ENCODE measurements around the gene TMPRSS13.
"Not testable (repeated sequence)": the region's sequence is repeated elsewhere in the genome, so short reads cannot be mapped to it uniquely, and the experiment has no call there.

GRCh38 chr11:117978291-117978910 is 49.2 kb upstream of the TMPRSS13 start:
- not testable (repeated sequence) for TF ChIP-seq ELF4 (IDR thresholded peaks at IDR 0.05); FOXA1 (IDR thresholded peaks at IDR 0.05); NFRKB (IDR thresholded peaks at IDR 0.05); FOXM1 (IDR thresholded peaks at IDR 0.05; ENCODE audit: borderline replicate concordance); TARDBP (IDR thresholded peaks at IDR 0.05); BHLHE40 (IDR thresholded peaks at IDR 0.05; ENCODE audit: borderline replicate concordance); ZNF384 (IDR thresholded peaks at IDR 0.05); SUZ12 (IDR thresholded peaks at IDR 0.05); L3MBTL2 (conservative IDR thresholded peaks at IDR 0.05); SP1 (IDR thresholded peaks at IDR 0.05); ARNT (IDR thresholded peaks at IDR 0.05); FOXK2 (IDR thresholded peaks at IDR 0.05)

Measured in HEK293T (cell line).